WTC11 (cell line): ENCODE data around the gene TSGA10. TPM values are rescaled to one million over a fixed set of nuclear protein-coding genes. Genes with fewer than 3 reads are reported as not detected.

Experiments
- ATAC-seq: fragments of 200-7000 bp; cut with Tn5 transposase; 2 replicates; pipeline ENCODE4 v1.10.0; 2021; ENCODE audit warnings: mild to moderate bottlenecking, moderate library complexity
- CTCF ChIA-PET: fragments of 300-600 bp; sonication (Branson Sonifier 250); formaldehyde crosslinking; loops from one replicate; lab custom pipeline; 2021; ENCODE audit warnings: antibody characterized with exemption; lab: Charles Lee
- POLR2A ChIA-PET: fragments of 350-600 bp; sonication (Branson Sonifier 250); formaldehyde crosslinking; loops from one replicate; lab custom pipeline; 2021; ENCODE audit warnings: antibody characterized with exemption; lab: Charles Lee
- DNase-seq: peaks from one replicate; pipeline ENCODE4 v3.0.0; 2021; ENCODE audit warnings: low spot score
- H3K27ac Mint-ChIP-seq: 2 replicates; pipeline ENCODE4 v1.8.0; 2021; ENCODE audit warnings: mixed read lengths
- H3K27me3 Mint-ChIP-seq: 2 replicates; pipeline ENCODE4 v1.8.0; 2021; ENCODE audit warnings: low read depth, mild to moderate bottlenecking, moderate library complexity, mixed read lengths
- H3K36me3 Mint-ChIP-seq: 2 replicates; pipeline ENCODE4 v1.8.0; 2021; ENCODE audit warnings: mixed read lengths
- H3K4me1 Mint-ChIP-seq: 2 replicates; pipeline ENCODE4 v1.8.0; 2022; ENCODE audit warnings: mixed read lengths
- H3K4me3 Mint-ChIP-seq: 2 replicates; pipeline ENCODE4 v1.8.0; 2021; ENCODE audit warnings: mild to moderate bottlenecking, moderate library complexity, mixed read lengths
- H3K9me3 Mint-ChIP-seq: 2 replicates; pipeline ENCODE4 v1.8.0; 2021; ENCODE audit warnings: mixed read lengths
- ATF1 ChIP-seq: sonication (generic); formaldehyde crosslinking; IDR thresholded peaks from 2 replicates; pipeline ENCODE4 v1.8.1; 2023; ENCODE audit warnings: mild to moderate bottlenecking, moderate library complexity, missing genetic modification reagents
- ELF4 ChIP-seq: sonication (generic); formaldehyde crosslinking; IDR thresholded peaks from 2 replicates; pipeline ENCODE4 v1.8.1; 2022; ENCODE audit warnings: low read depth, mild to moderate bottlenecking, moderate library complexity, missing genetic modification reagents
- EMX1 ChIP-seq: fragments of 250-450 bp; sonication (Bioruptor Pico); IDR thresholded peaks from 2 replicates; pipeline ENCODE4 v1.8.0; 2021; ENCODE audit warnings: mild to moderate bottlenecking
- FOXJ3 ChIP-seq: sonication (generic); formaldehyde crosslinking; IDR thresholded peaks from 2 replicates; pipeline ENCODE4 v1.9.0; 2021; ENCODE audit warnings: missing genetic modification reagents, mild to moderate bottlenecking, borderline replicate concordance
- GRHL2 ChIP-seq: fragments of 250-450 bp; sonication (Bioruptor Pico); IDR thresholded peaks from 2 replicates; pipeline ENCODE4 v1.8.0; 2022; ENCODE audit warnings: mild to moderate bottlenecking, moderate library complexity; ENCODE audit not compliant: insufficient replicate concordance, severe bottlenecking
- GTF2I ChIP-seq: fragments of 250-450 bp; sonication (Bioruptor Pico); conservative IDR thresholded peaks from 2 replicates; pipeline ENCODE4 v1.4.0; 2021; ENCODE audit warnings: mild to moderate bottlenecking
- HMGA2 ChIP-seq: fragments of 250-450 bp; sonication (Bioruptor Pico); IDR thresholded peaks from 2 replicates; pipeline ENCODE4 v1.4.0; 2021; ENCODE audit warnings: mild to moderate bottlenecking, moderate library complexity
- MYBL2 ChIP-seq: sonication (generic); formaldehyde crosslinking; IDR thresholded peaks from 2 replicates; pipeline ENCODE4 v1.8.1; 2023; ENCODE audit warnings: mild to moderate bottlenecking, moderate library complexity, missing genetic modification reagents
- NR1H2 ChIP-seq: sonication (generic); formaldehyde crosslinking; IDR thresholded peaks from 2 replicates; pipeline ENCODE4 v1.9.0; 2021; ENCODE audit warnings: mild to moderate bottlenecking, moderate library complexity, missing genetic modification reagents
- NR2C2 ChIP-seq: sonication (generic); formaldehyde crosslinking; IDR thresholded peaks from 2 replicates; pipeline ENCODE4 v1.8.0; 2022; ENCODE audit warnings: mild to moderate bottlenecking, missing genetic modification reagents
- NR3C1 ChIP-seq: sonication (generic); formaldehyde crosslinking; conservative IDR thresholded peaks from 2 replicates; pipeline ENCODE4 v1.8.1; 2023; ENCODE audit warnings: low read depth, mild to moderate bottlenecking, missing genetic modification reagents
- OVOL2 ChIP-seq: fragments of 250-450 bp; sonication (Bioruptor Pico); IDR thresholded peaks from 2 replicates; pipeline ENCODE4 v1.9.0; 2021; ENCODE audit warnings: mild to moderate bottlenecking, borderline replicate concordance
- SMAD3 ChIP-seq: sonication (generic); formaldehyde crosslinking; IDR thresholded peaks from 2 replicates; pipeline ENCODE4 v1.8.0; 2022; ENCODE audit warnings: missing genetic modification reagents, mild to moderate bottlenecking, borderline replicate concordance
- SP1 ChIP-seq: sonication (generic); formaldehyde crosslinking; conservative IDR thresholded peaks from 2 replicates; pipeline ENCODE4 v1.8.1; 2022; ENCODE audit warnings: missing genetic modification reagents
- TEAD1 ChIP-seq: sonication (generic); formaldehyde crosslinking; IDR thresholded peaks from 2 replicates; pipeline ENCODE4 v1.8.0; 2022; ENCODE audit warnings: mild to moderate bottlenecking, missing genetic modification reagents
- ZNF121 ChIP-seq: sonication (generic); formaldehyde crosslinking; IDR thresholded peaks from 2 replicates; pipeline ENCODE4 v1.8.0; 2023; ENCODE audit warnings: missing genetic modification reagents
- ZNF423 ChIP-seq: fragments of 250-450 bp; sonication (Bioruptor Pico); IDR thresholded peaks from 2 replicates; pipeline ENCODE4 v2.1.2; 2022; ENCODE audit warnings: mild to moderate bottlenecking, moderate library complexity
- total RNA-seq: library from RNA; stranded (reverse); gene quantifications from 3 replicates; pipeline ENCODE4 v1.2.3, GENCODE V29; 2021
- TF ChIP-seq, protein P1 (sequence below): fragments of 200-600 bp; IDR thresholded peaks from 2 replicates; pipeline ENCODE4 v1.8.0; 2022; ENCODE audit warnings: antibody characterized with exemption
- TF ChIP-seq, protein P2 (sequence below): fragments of 250-450 bp; sonication (Bioruptor Pico); IDR thresholded peaks from 2 replicates; pipeline ENCODE4 v1.9.0; 2021; ENCODE audit warnings: mild to moderate bottlenecking
- TF ChIP-seq, protein P3 (sequence below): sonication (generic); formaldehyde crosslinking; conservative IDR thresholded peaks from 2 replicates; pipeline ENCODE4 v1.8.1; 2022; ENCODE audit warnings: mild to moderate bottlenecking, missing genetic modification reagents
- TF ChIP-seq, protein P4 (sequence below): sonication (generic); formaldehyde crosslinking; IDR thresholded peaks from 2 replicates; pipeline ENCODE4 v1.8.1; 2023; ENCODE audit warnings: mild to moderate bottlenecking, missing genetic modification reagents
- TF ChIP-seq, protein P5 (sequence below): fragments of 250-450 bp; sonication (Bioruptor Pico); IDR thresholded peaks from 2 replicates; pipeline ENCODE4 v1.9.0; 2021; ENCODE audit warnings: mild to moderate bottlenecking
- TF ChIP-seq, protein P6 (sequence below): sonication (generic); formaldehyde crosslinking; conservative IDR thresholded peaks from 2 replicates; pipeline ENCODE4 v1.8.1; 2023; ENCODE audit warnings: mild to moderate bottlenecking, low read depth, missing genetic modification reagents, moderate library complexity
- TF ChIP-seq, protein P7 (sequence below): sonication (generic); formaldehyde crosslinking; IDR thresholded peaks from 2 replicates; pipeline ENCODE4 v1.8.1; 2022; ENCODE audit warnings: low read depth, missing genetic modification reagents, borderline replicate concordance
- TF ChIP-seq, protein P8 (sequence below): sonication (generic); formaldehyde crosslinking; IDR thresholded peaks from 2 replicates; pipeline ENCODE4 v1.8.0; 2022; ENCODE audit warnings: mild to moderate bottlenecking, missing genetic modification reagents

Gene TSGA10
- total RNA-seq, 1 experiment from 2014 or later, result 9.1 TPM

DNA sequence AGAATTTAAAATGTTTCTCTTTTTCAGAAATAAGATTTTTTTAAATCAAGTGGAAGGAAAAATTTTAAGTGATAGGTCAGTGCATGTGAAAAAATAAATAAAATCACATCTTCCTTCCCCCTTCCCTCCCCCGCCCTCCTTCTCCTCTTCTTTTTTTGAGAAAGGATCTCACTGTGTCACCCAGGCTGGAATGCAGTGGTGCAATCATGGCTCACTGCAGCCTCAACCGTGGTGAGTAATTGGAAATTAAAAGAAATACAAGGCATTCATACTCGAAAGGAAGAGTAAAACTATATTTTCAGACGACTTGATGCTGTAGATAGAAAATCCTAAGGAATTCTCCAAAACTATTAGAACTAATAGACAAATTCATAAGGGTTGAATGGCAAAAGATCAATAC lies 201.8 kb downstream of the TSGA10 start:
- POLR2A ChIA-PET, result no interaction called here

DNA sequence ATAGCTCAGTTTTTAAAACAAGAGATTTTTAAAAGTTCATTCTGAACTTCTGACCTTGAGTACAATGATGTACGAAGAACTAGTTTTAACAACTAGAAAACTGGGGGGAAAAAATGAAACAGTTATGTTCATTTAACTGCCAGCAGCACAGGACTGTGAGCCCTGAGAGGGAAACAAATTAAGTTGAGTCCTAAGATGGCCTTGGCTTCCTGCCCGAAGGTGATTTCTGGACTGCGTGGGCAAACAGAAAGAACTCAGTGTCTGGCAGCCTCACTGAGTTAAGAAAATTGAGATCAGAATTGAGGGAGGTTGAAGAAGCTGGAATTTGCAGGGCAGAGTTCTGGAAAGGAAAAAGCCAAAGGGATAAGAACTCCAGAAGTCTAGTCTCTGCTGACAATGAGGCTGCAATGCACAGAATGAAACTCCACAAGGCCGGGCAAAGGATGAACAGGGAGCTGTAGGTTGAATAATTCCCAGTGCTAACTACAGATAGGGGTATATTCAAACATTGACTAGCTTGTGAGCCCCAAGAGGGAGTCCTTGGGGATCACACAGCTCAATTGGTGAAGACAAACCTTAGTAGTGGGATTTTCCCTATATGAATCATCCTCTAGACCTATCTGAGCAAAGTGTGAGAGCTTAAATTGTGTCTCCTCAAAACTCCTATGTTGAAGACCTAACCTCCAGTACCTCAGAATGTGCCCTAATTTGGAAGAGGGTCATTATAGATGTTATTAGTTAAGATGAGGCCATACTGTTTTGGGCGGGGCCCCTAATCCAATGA lies 205.6 kb downstream of the TSGA10 start:
- no peak for ATAC-seq
- H3K4me3 Mint-ChIP-seq, result no peak overlapping the region
- H3K27ac Mint-ChIP-seq, result no peak overlapping the region
- no peaks in the 10 kb centered on the region for H3K9me3 Mint-ChIP-seq
- POLR2A ChIA-PET, result no interaction called here
- CTCF ChIA-PET, result no interaction called here
- no peaks in the 10 kb centered on the region for H3K4me1 Mint-ChIP-seq
- H3K36me3 Mint-ChIP-seq, result no peaks in the 10 kb centered on the region
- no peaks in the 10 kb centered on the region for H3K27me3 Mint-ChIP-seq
- DNase-seq, result no peak
- TF ChIP-seq FOXJ3 (CRISPR knock-in tag), result no peak
- TF ChIP-seq, protein P1, sequence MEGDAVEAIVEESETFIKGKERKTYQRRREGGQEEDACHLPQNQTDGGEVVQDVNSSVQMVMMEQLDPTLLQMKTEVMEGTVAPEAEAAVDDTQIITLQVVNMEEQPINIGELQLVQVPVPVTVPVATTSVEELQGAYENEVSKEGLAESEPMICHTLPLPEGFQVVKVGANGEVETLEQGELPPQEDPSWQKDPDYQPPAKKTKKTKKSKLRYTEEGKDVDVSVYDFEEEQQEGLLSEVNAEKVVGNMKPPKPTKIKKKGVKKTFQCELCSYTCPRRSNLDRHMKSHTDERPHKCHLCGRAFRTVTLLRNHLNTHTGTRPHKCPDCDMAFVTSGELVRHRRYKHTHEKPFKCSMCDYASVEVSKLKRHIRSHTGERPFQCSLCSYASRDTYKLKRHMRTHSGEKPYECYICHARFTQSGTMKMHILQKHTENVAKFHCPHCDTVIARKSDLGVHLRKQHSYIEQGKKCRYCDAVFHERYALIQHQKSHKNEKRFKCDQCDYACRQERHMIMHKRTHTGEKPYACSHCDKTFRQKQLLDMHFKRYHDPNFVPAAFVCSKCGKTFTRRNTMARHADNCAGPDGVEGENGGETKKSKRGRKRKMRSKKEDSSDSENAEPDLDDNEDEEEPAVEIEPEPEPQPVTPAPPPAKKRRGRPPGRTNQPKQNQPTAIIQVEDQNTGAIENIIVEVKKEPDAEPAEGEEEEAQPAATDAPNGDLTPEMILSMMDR, result no peak
- no peak for TF ChIP-seq ELF4 (CRISPR knock-in tag)
- TF ChIP-seq GRHL2 (CRISPR knock-in tag), result no peak
- TF ChIP-seq, protein P2, sequence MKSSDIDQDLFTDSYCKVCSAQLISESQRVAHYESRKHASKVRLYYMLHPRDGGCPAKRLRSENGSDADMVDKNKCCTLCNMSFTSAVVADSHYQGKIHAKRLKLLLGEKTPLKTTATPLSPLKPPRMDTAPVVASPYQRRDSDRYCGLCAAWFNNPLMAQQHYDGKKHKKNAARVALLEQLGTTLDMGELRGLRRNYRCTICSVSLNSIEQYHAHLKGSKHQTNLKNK (CRISPR knock-in tag), result no peak
- no peak for TF ChIP-seq MYBL2 (CRISPR knock-in tag)
- no peak for TF ChIP-seq NR1H2 (CRISPR knock-in tag)
- TF ChIP-seq SP1 (CRISPR knock-in tag), result no peak

More for the DNA sequence above, 201.8 kb downstream of the TSGA10 start:
- CTCF ChIA-PET, result no interaction called here
- ATAC-seq (no peak), DNase-seq (no peak)
- Mint-ChIP-seq H3K4me3 (no peak overlapping the region), H3K36me3 (no peaks in the 10 kb centered on the region), H3K4me1 (no peaks in the 10 kb centered on the region), H3K9me3 (no peaks in the 10 kb centered on the region), H3K27me3 (no peaks in the 10 kb centered on the region), H3K27ac (no peak overlapping the region)
- TF ChIP-seq, protein P3, sequence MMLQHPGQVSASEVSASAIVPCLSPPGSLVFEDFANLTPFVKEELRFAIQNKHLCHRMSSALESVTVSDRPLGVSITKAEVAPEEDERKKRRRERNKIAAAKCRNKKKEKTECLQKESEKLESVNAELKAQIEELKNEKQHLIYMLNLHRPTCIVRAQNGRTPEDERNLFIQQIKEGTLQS, result no peak
- no peak for TF ChIP-seq NR2C2
- no peak for TF ChIP-seq ZNF121
- no peak for TF ChIP-seq NR3C1 (CRISPR knock-in tag)
- TF ChIP-seq, protein P4, sequence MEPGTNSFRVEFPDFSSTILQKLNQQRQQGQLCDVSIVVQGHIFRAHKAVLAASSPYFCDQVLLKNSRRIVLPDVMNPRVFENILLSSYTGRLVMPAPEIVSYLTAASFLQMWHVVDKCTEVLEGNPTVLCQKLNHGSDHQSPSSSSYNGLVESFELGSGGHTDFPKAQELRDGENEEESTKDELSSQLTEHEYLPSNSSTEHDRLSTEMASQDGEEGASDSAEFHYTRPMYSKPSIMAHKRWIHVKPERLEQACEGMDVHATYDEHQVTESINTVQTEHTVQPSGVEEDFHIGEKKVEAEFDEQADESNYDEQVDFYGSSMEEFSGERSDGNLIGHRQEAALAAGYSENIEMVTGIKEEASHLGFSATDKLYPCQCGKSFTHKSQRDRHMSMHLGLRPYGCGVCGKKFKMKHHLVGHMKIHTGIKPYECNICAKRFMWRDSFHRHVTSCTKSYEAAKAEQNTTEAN (CRISPR knock-in tag), result no peak
- TF ChIP-seq, protein P5, sequence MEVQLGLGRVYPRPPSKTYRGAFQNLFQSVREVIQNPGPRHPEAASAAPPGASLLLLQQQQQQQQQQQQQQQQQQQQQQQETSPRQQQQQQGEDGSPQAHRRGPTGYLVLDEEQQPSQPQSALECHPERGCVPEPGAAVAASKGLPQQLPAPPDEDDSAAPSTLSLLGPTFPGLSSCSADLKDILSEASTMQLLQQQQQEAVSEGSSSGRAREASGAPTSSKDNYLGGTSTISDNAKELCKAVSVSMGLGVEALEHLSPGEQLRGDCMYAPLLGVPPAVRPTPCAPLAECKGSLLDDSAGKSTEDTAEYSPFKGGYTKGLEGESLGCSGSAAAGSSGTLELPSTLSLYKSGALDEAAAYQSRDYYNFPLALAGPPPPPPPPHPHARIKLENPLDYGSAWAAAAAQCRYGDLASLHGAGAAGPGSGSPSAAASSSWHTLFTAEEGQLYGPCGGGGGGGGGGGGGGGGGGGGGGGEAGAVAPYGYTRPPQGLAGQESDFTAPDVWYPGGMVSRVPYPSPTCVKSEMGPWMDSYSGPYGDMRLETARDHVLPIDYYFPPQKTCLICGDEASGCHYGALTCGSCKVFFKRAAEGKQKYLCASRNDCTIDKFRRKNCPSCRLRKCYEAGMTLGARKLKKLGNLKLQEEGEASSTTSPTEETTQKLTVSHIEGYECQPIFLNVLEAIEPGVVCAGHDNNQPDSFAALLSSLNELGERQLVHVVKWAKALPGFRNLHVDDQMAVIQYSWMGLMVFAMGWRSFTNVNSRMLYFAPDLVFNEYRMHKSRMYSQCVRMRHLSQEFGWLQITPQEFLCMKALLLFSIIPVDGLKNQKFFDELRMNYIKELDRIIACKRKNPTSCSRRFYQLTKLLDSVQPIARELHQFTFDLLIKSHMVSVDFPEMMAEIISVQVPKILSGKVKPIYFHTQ (CRISPR knock-in tag), result no peak
- no peak for TF ChIP-seq HMGA2 (CRISPR knock-in tag)
- TF ChIP-seq TEAD1, result no peak
- no peak for TF ChIP-seq EMX1 (CRISPR knock-in tag)
- TF ChIP-seq, protein P6, sequence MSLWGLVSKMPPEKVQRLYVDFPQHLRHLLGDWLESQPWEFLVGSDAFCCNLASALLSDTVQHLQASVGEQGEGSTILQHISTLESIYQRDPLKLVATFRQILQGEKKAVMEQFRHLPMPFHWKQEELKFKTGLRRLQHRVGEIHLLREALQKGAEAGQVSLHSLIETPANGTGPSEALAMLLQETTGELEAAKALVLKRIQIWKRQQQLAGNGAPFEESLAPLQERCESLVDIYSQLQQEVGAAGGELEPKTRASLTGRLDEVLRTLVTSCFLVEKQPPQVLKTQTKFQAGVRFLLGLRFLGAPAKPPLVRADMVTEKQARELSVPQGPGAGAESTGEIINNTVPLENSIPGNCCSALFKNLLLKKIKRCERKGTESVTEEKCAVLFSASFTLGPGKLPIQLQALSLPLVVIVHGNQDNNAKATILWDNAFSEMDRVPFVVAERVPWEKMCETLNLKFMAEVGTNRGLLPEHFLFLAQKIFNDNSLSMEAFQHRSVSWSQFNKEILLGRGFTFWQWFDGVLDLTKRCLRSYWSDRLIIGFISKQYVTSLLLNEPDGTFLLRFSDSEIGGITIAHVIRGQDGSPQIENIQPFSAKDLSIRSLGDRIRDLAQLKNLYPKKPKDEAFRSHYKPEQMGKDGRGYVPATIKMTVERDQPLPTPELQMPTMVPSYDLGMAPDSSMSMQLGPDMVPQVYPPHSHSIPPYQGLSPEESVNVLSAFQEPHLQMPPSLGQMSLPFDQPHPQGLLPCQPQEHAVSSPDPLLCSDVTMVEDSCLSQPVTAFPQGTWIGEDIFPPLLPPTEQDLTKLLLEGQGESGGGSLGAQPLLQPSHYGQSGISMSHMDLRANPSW, result no peak
- TF ChIP-seq, protein P7, sequence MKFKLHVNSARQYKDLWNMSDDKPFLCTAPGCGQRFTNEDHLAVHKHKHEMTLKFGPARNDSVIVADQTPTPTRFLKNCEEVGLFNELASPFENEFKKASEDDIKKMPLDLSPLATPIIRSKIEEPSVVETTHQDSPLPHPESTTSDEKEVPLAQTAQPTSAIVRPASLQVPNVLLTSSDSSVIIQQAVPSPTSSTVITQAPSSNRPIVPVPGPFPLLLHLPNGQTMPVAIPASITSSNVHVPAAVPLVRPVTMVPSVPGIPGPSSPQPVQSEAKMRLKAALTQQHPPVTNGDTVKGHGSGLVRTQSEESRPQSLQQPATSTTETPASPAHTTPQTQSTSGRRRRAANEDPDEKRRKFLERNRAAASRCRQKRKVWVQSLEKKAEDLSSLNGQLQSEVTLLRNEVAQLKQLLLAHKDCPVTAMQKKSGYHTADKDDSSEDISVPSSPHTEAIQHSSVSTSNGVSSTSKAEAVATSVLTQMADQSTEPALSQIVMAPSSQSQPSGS (CRISPR knock-in tag), result no peak
- no peak for TF ChIP-seq ATF1 (CRISPR knock-in tag)
- no peak for TF ChIP-seq OVOL2 (CRISPR knock-in tag)
- TF ChIP-seq, protein P8, sequence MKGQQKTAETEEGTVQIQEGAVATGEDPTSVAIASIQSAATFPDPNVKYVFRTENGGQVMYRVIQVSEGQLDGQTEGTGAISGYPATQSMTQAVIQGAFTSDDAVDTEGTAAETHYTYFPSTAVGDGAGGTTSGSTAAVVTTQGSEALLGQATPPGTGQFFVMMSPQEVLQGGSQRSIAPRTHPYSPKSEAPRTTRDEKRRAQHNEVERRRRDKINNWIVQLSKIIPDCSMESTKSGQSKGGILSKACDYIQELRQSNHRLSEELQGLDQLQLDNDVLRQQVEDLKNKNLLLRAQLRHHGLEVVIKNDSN (CRISPR knock-in tag), result no peak
- no peak for TF ChIP-seq ZNF423 (CRISPR knock-in tag)
- no peak for TF ChIP-seq SMAD3 (CRISPR knock-in tag)
- no peak for TF ChIP-seq GTF2I (CRISPR knock-in tag)
- TF ChIP-seq SP1 (CRISPR knock-in tag), result no peak
